ENCODE results near the gene PRKCSH.

DNA sequence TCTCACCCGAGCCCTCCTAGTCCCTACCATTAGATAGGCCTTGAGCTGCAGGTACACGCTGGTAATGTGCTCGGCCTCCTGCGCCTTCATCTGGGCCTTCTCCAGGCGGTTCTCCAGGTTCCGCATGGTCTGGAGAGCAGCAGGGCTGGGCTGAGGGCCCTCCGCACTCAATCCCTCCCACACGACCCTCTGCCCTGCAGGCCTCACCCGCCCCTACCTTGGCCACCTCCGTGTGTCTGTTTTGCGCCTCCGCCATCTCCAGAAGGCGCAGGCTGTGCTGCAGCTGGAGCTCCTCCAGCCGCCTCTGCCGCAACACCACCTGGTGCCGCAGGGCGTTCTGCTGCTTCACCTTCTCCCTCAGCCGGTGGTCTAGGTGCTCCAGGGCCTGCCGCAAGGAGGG, 8.8 kb upstream of the PRKCSH start:
- no peak for TF ChIP-seq POLR2A (IDR thresholded peaks at IDR 0.05)
- TF ChIP-seq, protein P1, sequence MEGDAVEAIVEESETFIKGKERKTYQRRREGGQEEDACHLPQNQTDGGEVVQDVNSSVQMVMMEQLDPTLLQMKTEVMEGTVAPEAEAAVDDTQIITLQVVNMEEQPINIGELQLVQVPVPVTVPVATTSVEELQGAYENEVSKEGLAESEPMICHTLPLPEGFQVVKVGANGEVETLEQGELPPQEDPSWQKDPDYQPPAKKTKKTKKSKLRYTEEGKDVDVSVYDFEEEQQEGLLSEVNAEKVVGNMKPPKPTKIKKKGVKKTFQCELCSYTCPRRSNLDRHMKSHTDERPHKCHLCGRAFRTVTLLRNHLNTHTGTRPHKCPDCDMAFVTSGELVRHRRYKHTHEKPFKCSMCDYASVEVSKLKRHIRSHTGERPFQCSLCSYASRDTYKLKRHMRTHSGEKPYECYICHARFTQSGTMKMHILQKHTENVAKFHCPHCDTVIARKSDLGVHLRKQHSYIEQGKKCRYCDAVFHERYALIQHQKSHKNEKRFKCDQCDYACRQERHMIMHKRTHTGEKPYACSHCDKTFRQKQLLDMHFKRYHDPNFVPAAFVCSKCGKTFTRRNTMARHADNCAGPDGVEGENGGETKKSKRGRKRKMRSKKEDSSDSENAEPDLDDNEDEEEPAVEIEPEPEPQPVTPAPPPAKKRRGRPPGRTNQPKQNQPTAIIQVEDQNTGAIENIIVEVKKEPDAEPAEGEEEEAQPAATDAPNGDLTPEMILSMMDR (IDR thresholded peaks at IDR 0.05), result no peak
